22Rv1 (cell line): ENCODE results near the gene SUPT4H1.

ENCODE experiments used
- H3K27ac ChIP-seq: fragments of 450-650 bp; 2 replicates; pipeline ENCODE4 v1.5.1; 2017
- ZFX ChIP-seq: fragments of 450-650 bp; IDR thresholded peaks from 2 replicates; pipeline ENCODE4 v1.6.1; 2017; ENCODE audit warnings: antibody characterized with exemption, borderline replicate concordance
- TF ChIP-seq, protein P1 (sequence below): fragments of 450-650 bp; IDR thresholded peaks from 2 replicates; pipeline ENCODE4 v1.5.1; 2017; ENCODE audit warnings: mild to moderate bottlenecking

SUPT4H1 gene

DNA sequence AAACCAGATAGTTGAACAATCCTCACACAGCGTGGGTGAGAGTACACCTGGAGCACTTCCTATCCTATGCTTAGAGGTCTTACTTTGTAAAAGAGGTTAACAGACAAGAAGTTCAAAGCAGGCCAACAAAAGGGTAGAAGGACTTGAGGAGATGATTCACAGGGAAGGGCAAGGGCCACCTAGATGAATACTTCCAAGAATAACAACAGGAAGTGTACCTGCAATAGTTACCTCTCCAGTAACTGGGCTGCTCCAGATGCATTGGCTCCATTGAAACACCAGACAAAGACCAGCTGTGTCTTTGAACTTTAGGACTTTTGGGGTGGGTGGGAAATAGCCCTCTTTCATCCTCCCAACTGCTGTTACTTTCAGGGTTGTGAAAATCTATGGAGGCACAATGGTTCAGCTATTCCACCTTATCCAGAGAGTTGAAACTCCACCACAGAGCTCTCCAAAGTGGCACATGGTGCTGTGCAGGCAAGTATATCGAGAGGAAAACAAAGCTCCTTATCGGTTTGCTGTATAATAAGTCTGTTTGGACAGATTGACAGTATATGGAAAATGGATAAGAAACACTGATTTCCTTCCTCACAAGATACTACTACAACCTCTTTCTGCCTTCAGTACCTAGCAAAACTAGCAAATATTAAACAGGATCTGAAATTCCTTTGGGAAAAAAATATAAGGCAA, 42.7 kb upstream of the SUPT4H1 start:
- no peak for TF ChIP-seq ZFX
- TF ChIP-seq, protein P1, sequence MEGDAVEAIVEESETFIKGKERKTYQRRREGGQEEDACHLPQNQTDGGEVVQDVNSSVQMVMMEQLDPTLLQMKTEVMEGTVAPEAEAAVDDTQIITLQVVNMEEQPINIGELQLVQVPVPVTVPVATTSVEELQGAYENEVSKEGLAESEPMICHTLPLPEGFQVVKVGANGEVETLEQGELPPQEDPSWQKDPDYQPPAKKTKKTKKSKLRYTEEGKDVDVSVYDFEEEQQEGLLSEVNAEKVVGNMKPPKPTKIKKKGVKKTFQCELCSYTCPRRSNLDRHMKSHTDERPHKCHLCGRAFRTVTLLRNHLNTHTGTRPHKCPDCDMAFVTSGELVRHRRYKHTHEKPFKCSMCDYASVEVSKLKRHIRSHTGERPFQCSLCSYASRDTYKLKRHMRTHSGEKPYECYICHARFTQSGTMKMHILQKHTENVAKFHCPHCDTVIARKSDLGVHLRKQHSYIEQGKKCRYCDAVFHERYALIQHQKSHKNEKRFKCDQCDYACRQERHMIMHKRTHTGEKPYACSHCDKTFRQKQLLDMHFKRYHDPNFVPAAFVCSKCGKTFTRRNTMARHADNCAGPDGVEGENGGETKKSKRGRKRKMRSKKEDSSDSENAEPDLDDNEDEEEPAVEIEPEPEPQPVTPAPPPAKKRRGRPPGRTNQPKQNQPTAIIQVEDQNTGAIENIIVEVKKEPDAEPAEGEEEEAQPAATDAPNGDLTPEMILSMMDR, result no peak
- H3K27ac ChIP-seq, result peak overlapping the region; percentile 99

DNA sequence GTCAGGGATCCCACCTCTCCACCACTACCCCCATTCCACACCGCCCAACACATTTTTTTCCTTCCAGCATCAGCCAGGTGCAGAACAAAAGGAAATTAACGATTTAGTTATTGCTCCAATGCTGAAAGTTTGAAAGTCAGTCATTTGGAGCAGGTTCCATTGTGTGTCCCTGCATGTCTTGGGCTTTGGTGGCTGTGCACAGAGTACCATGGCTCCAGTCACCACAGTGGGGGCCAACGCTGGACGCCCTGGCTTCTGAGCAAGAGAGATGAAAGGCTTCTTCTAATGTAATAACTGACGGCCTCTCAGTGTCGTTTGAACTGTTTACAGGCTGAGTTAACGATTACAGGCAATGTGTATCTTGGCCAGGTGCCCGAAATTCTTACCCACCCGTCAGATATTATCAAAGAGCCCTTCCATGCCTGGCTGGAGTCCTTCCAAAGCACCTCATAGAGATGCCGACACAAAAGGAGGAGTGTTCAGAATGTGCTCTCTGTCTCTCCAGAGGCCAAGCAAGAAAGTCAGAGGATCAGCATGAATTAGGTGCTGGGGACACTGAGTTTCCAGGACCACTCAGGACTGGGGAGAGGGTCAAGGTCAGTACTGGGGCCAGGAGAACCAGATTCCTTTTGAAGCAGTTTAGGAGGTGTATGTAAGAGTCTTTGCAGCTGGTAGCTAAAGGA, 39.4 kb upstream of the SUPT4H1 start:
- peak overlapping the region; percentile 99 for H3K27ac ChIP-seq
- TF ChIP-seq ZFX, result no peak
- TF ChIP-seq, protein P1, result no peak

DNA sequence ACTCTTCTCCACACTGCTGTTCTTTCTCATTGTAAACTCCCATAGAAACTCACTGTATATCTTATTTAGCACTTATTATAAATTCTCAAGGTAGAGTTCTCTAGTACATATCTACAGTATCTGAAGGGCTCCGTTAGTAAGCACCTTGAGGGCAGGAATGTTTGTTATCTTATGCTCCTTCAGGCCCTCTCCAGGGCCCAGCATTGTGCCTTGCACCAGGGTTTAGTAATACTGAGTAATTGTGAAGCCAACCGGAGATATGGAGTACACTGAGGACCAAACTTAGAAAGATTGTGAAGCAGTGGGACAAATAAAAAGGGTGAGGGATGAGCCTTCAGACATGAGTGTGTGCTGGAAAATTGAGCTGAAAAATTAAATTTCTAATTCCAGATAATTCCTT, 38.9 kb upstream of the SUPT4H1 start:
- TF ChIP-seq ZFX, result no peak
- TF ChIP-seq, protein P1, result no peak
- peak overlapping the region; percentile 99 for H3K27ac ChIP-seq

DNA sequence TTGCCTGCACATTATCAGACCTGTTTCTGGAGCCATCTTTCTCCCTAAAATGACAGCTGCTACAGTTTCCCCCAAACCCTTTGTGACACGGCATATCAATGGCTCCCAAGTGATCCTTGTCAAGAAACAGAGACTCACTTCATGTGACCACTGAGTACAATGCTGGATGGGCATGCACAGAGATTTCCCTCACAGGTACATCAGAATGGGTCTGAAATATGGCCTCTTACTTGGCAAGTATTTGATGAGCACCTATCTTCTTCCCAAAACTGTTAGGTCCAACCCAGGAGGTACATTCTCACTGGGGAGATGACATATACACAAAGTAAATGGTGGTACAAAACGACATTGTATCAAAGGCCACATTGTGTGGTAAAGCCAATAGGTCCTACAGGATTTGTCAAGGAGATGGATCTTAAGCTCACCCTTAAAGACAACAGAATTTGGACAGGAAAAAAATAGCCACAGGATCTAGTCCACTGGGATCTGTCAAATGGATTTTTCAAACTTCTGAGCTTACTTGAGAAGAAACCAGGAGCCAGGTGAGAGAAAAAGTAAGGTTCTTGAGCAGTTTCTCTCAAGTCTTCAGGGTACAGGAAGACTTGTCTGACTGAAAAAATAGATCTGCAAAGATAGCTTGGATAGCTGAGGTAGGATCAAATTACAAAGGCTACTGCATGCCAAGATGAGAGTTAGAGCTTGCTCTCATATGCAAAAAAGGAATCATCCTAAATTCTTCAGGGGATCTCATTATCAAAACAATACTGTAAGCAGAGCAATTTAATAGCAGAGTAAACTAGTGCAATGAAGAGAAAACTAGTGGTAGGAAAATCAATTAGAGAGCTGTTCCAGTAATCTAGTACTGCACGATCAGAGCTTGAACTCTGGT, 36.5 kb upstream of the SUPT4H1 start:
- peak overlapping the region; percentile 99 for H3K27ac ChIP-seq
- TF ChIP-seq, protein P1, result no peak

DNA sequence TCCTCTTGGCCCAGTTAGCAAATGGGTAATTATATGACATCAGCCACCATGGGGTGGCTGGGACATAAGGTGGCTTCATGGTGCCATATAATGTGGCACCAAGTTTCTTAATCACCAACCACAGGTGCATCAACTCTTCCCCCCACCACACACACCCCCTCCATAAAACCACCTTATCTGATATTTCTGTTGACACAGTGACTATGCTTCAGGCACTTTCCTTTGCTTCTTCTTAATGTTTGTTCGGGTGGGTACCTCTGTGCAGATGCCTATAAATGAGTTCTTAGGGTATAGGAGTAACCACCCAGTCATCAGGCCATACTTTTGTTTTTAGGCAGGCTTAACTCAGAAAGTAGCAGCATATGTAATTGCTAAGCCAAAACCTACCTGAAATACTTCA, 35.8 kb upstream of the SUPT4H1 start:
- TF ChIP-seq, protein P1, result no peak
- no peak for TF ChIP-seq ZFX
- H3K27ac ChIP-seq, result peak overlapping the region; percentile 99

DNA sequence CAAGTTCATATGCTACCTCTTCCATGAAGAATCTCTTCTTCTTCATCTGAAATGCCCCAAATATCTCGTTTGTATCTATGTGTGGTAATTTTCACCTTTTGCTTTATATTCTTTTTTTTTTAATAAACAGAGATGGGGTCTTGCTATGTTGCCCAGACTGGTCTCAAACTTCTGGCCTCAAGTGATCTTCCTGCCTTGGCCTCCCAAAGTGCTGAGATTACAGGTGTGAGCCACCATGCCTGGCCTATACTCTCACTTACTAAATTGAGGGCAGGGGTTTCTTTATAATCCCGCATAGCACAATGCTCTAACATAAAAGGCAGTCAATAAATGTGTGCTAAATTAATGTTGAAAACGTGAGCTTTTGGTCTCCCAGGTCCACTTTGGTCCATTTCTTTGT, 34.7 kb upstream of the SUPT4H1 start:
- H3K27ac ChIP-seq, result peak overlapping the region; percentile 99
- TF ChIP-seq, protein P1, result no peak
- TF ChIP-seq ZFX, result no peak
